HFF-Myc (cell line): ENCODE data around the gene BCAS4.

Experiments used
- DNase-seq: peaks from one replicate; pipeline ENCODE4 v3.0.0-alpha.2; 2011; ENCODE audit warnings: low read depth; ENCODE audit errors: extremely low read depth
- H3K4me3 ChIP-seq: replicated peaks from 2 replicates; pipeline ENCODE4 v1.5.1; 2011; ENCODE audit warnings: low read depth, mild to moderate bottlenecking, control low read depth, low read length
- CTCF ChIP-seq: IDR thresholded peaks from 2 replicates; pipeline ENCODE4 v1.5.1; 2012; ENCODE audit warnings: mild to moderate bottlenecking, low read depth, low read length, control low read depth; ENCODE audit errors: missing control alignments

BCAS4 gene

GRCh38 chr20:50813801-50814200 lies 18.9 kb downstream of the BCAS4 start:
- no peak for DNase-seq
- no peak overlapping the region for H3K4me3 ChIP-seq
- TF ChIP-seq CTCF = no peak

GRCh38 chr20:50814438-50815161 lies 19.7 kb downstream of the BCAS4 start:
- DNase-seq = no peak
- no peak for TF ChIP-seq CTCF
- no peak overlapping the region for H3K4me3 ChIP-seq

GRCh38 chr20:50815162-50815989 lies 20.5 kb downstream of the BCAS4 start:
- H3K4me3 ChIP-seq = no peak overlapping the region
- no peak for TF ChIP-seq CTCF
- DNase-seq = no peak

- DNase-seq = no peak
- TF ChIP-seq CTCF = no peak
- no peak overlapping the region for H3K4me3 ChIP-seq
Measured at GRCh38 chr20:50817776-50818172, 22.9 kb downstream of the BCAS4 start.

GRCh38 chr20:50819349-50819748 lies 24.5 kb downstream of the BCAS4 start:
- no peak overlapping the region for H3K4me3 ChIP-seq
- TF ChIP-seq CTCF = no peak

GRCh38 chr20:50820515-50821256 lies 25.8 kb downstream of the BCAS4 start:
- no peak overlapping the region for H3K4me3 ChIP-seq
- DNase-seq = no peak
- no peak for TF ChIP-seq CTCF

More at GRCh38 chr20:50819349-50819748, 24.5 kb downstream of the BCAS4 start:
- no peak for DNase-seq
